ENCODE results near the gene POU6F2. TPM values are rescaled to one million over a fixed set of nuclear protein-coding genes. Genes with fewer than 3 reads are reported as not detected.

The POU6F2 gene
- total RNA-seq, 1 donor: not detected

- H3K4me1 ChIP-seq (ENCODE audit: insufficient read depth, low read length): no peaks in the 10 kb centered on the region
- H3K9me3 ChIP-seq (ENCODE audit: low read depth, low read length): peaks cover 6% of the 10 kb centered on the region
- H3K27me3 ChIP-seq (ENCODE audit: insufficient read depth, low read length): peaks cover 2% of the 10 kb centered on the region
- H3K4me3 ChIP-seq (ENCODE audit: low read length): no peak overlapping the region
These were observed 49.8 kb downstream of the POU6F2 start for GRCh38 chr7:39027491-39027890.

- Histone ChIP-seq H3K27me3 (ENCODE audit: insufficient read depth, low read length) (no peaks in the 10 kb centered on the region), H3K9me3 (ENCODE audit: low read depth, low read length) (no peaks in the 10 kb centered on the region), H3K4me1 (ENCODE audit: insufficient read depth, low read length) (no peaks in the 10 kb centered on the region), H3K4me3 (ENCODE audit: low read length) (no peak overlapping the region)
These were observed 56.3 kb downstream of the POU6F2 start for GRCh38 chr7:39033885-39034624.

GRCh38 chr7:39035156-39035555 is 57.4 kb downstream of the POU6F2 start:
- H3K4me3 ChIP-seq (ENCODE audit: low read length): no peak overlapping the region
- no peaks in the 10 kb centered on the region for H3K27me3 ChIP-seq (ENCODE audit: insufficient read depth, low read length)
- H3K4me1 ChIP-seq (ENCODE audit: insufficient read depth, low read length): no peaks in the 10 kb centered on the region
- no peaks in the 10 kb centered on the region for H3K9me3 ChIP-seq (ENCODE audit: low read depth, low read length)

- Histone ChIP-seq H3K27me3 (ENCODE audit: insufficient read depth, low read length) (no peaks in the 10 kb centered on the region), H3K4me3 (ENCODE audit: low read length) (no peak overlapping the region), H3K9me3 (ENCODE audit: low read depth, low read length) (no peaks in the 10 kb centered on the region), H3K4me1 (ENCODE audit: insufficient read depth, low read length) (no peaks in the 10 kb centered on the region)
These were observed 58.2 kb downstream of the POU6F2 start for GRCh38 chr7:39035903-39036302.

GRCh38 chr7:39042670-39043069 is 65.0 kb downstream of the POU6F2 start:
- H3K27me3 ChIP-seq (ENCODE audit: insufficient read depth, low read length): no peaks in the 10 kb centered on the region
- H3K4me1 ChIP-seq (ENCODE audit: insufficient read depth, low read length): no peaks in the 10 kb centered on the region
- no peak overlapping the region for H3K4me3 ChIP-seq (ENCODE audit: low read length)
- no peaks in the 10 kb centered on the region for H3K9me3 ChIP-seq (ENCODE audit: low read depth, low read length)

GRCh38 chr7:39043531-39043930 is 65.8 kb downstream of the POU6F2 start:
- no peaks in the 10 kb centered on the region for H3K27me3 ChIP-seq (ENCODE audit: insufficient read depth, low read length)

GRCh38 chr7:39044489-39044888 is 66.8 kb downstream of the POU6F2 start:
- Histone ChIP-seq H3K4me1 (ENCODE audit: insufficient read depth, low read length) (no peaks in the 10 kb centered on the region), H3K4me3 (ENCODE audit: low read length) (no peak overlapping the region), H3K9me3 (ENCODE audit: low read depth, low read length) (no peaks in the 10 kb centered on the region), H3K27me3 (ENCODE audit: insufficient read depth, low read length) (no peaks in the 10 kb centered on the region)

More at GRCh38 chr7:39043531-39043930, 65.8 kb downstream of the POU6F2 start:
- Histone ChIP-seq H3K4me1 (ENCODE audit: insufficient read depth, low read length) (no peaks in the 10 kb centered on the region), H3K9me3 (ENCODE audit: low read depth, low read length) (no peaks in the 10 kb centered on the region), H3K4me3 (ENCODE audit: low read length) (no peak overlapping the region)

- Histone ChIP-seq H3K4me3 (ENCODE audit: low read length) (no peak overlapping the region), H3K27me3 (ENCODE audit: insufficient read depth, low read length) (no peaks in the 10 kb centered on the region), H3K4me1 (ENCODE audit: insufficient read depth, low read length) (no peaks in the 10 kb centered on the region), H3K9me3 (ENCODE audit: low read depth, low read length) (no peaks in the 10 kb centered on the region)
These were observed 67.5 kb downstream of the POU6F2 start for GRCh38 chr7:39045231-39045630.

- no peaks in the 10 kb centered on the region for H3K27me3 ChIP-seq (ENCODE audit: insufficient read depth, low read length)
- H3K9me3 ChIP-seq (ENCODE audit: low read depth, low read length): no peaks in the 10 kb centered on the region
- H3K4me1 ChIP-seq (ENCODE audit: insufficient read depth, low read length): no peaks in the 10 kb centered on the region
- H3K4me3 ChIP-seq (ENCODE audit: low read length): no peak overlapping the region
These were observed 73.6 kb downstream of the POU6F2 start for GRCh38 chr7:39051279-39051678.

GRCh38 chr7:39051707-39052106 is 74.0 kb downstream of the POU6F2 start:
- H3K4me1 ChIP-seq (ENCODE audit: insufficient read depth, low read length): no peaks in the 10 kb centered on the region

GRCh38 chr7:39054731-39055130 is 77.0 kb downstream of the POU6F2 start:
- Histone ChIP-seq H3K4me3 (ENCODE audit: low read length) (no peak overlapping the region), H3K9me3 (ENCODE audit: low read depth, low read length) (no peaks in the 10 kb centered on the region), H3K27me3 (ENCODE audit: insufficient read depth, low read length) (peaks cover 4% of the 10 kb centered on the region), H3K4me1 (ENCODE audit: insufficient read depth, low read length) (no peaks in the 10 kb centered on the region)

More at GRCh38 chr7:39051707-39052106, 74.0 kb downstream of the POU6F2 start:
- H3K27me3 ChIP-seq (ENCODE audit: insufficient read depth, low read length): no peaks in the 10 kb centered on the region
- H3K9me3 ChIP-seq (ENCODE audit: low read depth, low read length): no peaks in the 10 kb centered on the region
- H3K4me3 ChIP-seq (ENCODE audit: low read length): no peak overlapping the region

- Histone ChIP-seq H3K27me3 (ENCODE audit: insufficient read depth, low read length) (peaks cover 4% of the 10 kb centered on the region), H3K4me3 (ENCODE audit: low read length) (no peak overlapping the region), H3K4me1 (ENCODE audit: insufficient read depth, low read length) (no peaks in the 10 kb centered on the region), H3K9me3 (ENCODE audit: low read depth, low read length) (no peaks in the 10 kb centered on the region)
These were observed 78.4 kb downstream of the POU6F2 start for GRCh38 chr7:39056153-39056552.

- H3K27me3 ChIP-seq (ENCODE audit: insufficient read depth, low read length): peaks cover 4% of the 10 kb centered on the region
- H3K4me1 ChIP-seq (ENCODE audit: insufficient read depth, low read length): no peaks in the 10 kb centered on the region
- no peaks in the 10 kb centered on the region for H3K9me3 ChIP-seq (ENCODE audit: low read depth, low read length)
- no peak overlapping the region for H3K4me3 ChIP-seq (ENCODE audit: low read length)
These were observed 85.1 kb downstream of the POU6F2 start for GRCh38 chr7:39062811-39063210.

GRCh38 chr7:39069031-39069430 is 91.3 kb downstream of the POU6F2 start:
- no peaks in the 10 kb centered on the region for H3K9me3 ChIP-seq (ENCODE audit: low read depth, low read length)

GRCh38 chr7:39069896-39070881 is 92.5 kb downstream of the POU6F2 start:
- no peak overlapping the region for H3K4me3 ChIP-seq (ENCODE audit: low read length)
- no peaks in the 10 kb centered on the region for H3K27me3 ChIP-seq (ENCODE audit: insufficient read depth, low read length)
- H3K4me1 ChIP-seq (ENCODE audit: insufficient read depth, low read length): peaks cover 3% of the 10 kb centered on the region
- H3K9me3 ChIP-seq (ENCODE audit: low read depth, low read length): no peaks in the 10 kb centered on the region

More at GRCh38 chr7:39069031-39069430, 91.3 kb downstream of the POU6F2 start:
- H3K4me1 ChIP-seq (ENCODE audit: insufficient read depth, low read length): peaks cover 3% of the 10 kb centered on the region
- H3K27me3 ChIP-seq (ENCODE audit: insufficient read depth, low read length): no peaks in the 10 kb centered on the region
- no peak overlapping the region for H3K4me3 ChIP-seq (ENCODE audit: low read length)

Data from mononuclear cell (primary cell).